ENCODE measurements around the gene OR11A1.

The OR11A1 gene

DNA sequence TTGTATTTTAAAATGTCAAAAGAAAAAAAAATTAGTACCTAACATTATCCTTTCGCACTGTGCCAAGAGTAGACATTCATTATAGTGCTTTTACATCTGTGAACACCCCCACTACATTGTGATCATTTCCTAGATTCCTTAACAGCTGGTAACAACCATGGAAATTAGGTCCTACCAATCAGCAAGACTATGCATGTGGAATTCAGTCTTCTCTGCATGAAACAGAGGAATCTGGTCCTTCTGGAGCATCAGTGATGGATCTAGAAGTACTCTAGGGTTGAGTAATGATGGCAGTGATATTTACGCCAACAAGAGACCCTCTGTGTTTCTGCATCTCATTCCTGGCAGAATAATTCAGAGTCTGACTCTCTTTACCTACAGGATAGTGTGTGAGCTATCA, 32.7 kb downstream of the OR11A1 start:
- no peak for DNase-seq
- no peaks in the 10 kb centered on the region for H3K9me3 ChIP-seq
- TF ChIP-seq, protein P1, sequence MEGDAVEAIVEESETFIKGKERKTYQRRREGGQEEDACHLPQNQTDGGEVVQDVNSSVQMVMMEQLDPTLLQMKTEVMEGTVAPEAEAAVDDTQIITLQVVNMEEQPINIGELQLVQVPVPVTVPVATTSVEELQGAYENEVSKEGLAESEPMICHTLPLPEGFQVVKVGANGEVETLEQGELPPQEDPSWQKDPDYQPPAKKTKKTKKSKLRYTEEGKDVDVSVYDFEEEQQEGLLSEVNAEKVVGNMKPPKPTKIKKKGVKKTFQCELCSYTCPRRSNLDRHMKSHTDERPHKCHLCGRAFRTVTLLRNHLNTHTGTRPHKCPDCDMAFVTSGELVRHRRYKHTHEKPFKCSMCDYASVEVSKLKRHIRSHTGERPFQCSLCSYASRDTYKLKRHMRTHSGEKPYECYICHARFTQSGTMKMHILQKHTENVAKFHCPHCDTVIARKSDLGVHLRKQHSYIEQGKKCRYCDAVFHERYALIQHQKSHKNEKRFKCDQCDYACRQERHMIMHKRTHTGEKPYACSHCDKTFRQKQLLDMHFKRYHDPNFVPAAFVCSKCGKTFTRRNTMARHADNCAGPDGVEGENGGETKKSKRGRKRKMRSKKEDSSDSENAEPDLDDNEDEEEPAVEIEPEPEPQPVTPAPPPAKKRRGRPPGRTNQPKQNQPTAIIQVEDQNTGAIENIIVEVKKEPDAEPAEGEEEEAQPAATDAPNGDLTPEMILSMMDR (IDR thresholded peaks at IDR 0.05) = no peak
- no peaks in the 10 kb centered on the region for H3K4me1 ChIP-seq
- H3K36me3 ChIP-seq = no peaks in the 10 kb centered on the region
- H3K4me3 ChIP-seq = no peak overlapping the region
- H3K27me3 ChIP-seq = no peaks in the 10 kb centered on the region
- intact Hi-C loops (cut with DNase I; ENCODE audit: low total_unique reads) = no loop called here
- no peak overlapping the region for H3K27ac ChIP-seq

DNA sequence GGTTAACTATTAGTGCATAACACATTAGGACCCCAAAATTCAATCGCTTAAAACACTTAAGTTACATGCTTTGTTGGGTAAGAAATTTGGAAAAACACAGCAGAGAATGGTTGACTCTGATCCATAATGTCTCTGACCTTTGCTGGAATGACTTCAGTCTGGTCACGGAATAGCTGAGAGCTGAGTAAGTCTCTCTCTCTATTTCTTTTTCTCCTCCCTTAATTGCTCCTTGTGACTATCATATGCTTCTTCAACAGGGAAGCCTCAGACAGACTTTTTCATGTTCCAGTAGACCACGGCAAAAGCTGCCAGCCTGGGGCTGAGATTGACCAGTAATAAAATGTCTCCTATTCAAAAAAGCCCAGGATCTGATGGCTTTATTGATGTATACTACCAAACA, 37.4 kb downstream of the OR11A1 start:
- H3K4me3 ChIP-seq = no peak overlapping the region
- no peaks in the 10 kb centered on the region for H3K36me3 ChIP-seq
- TF ChIP-seq, protein P1 (IDR thresholded peaks at IDR 0.05) = no peak
- no peaks in the 10 kb centered on the region for H3K27me3 ChIP-seq
- no peaks in the 10 kb centered on the region for H3K4me1 ChIP-seq
- DNase-seq = no peak
- intact Hi-C loops (cut with DNase I; ENCODE audit: low total_unique reads) = no loop called here
- no peak overlapping the region for H3K27ac ChIP-seq
- H3K9me3 ChIP-seq = no peaks in the 10 kb centered on the region

DNA sequence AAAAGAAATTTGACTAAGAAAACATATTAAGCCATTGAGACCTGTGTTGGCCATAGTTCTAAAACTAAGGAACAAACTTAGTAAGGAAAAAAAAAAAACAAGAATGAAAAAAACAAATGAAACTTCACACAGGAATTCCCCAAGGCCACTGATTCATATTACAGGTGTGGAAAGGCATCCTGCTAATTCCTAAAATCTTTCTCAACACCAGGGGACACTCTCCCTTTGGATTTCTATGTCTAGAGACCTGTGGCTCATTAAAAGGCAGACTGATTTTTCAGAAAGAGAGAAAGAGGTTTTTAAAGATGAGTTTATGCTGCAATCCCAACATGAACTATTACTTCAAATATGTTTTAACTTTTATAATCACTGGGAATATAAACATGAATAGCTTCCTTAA, 42.3 kb downstream of the OR11A1 start, which contains the start of gene OR12D1:
Gene OR12D1, plus strand, starts transcription at position 341 of the 400 bp plus-strand sequence.
- Histone ChIP-seq H3K4me1 (no peaks in the 10 kb centered on the region), H3K36me3 (no peaks in the 10 kb centered on the region), H3K4me3 (no peak within 1 kb of the TSS), H3K27ac (no peak within 1 kb of the TSS), H3K9me3 (peaks cover 0 to 7% (median 0%) of the 10 kb centered on the region in 3 donors), H3K27me3 (no peaks in the 10 kb centered on the region)
- DNase-seq = no peak
- intact Hi-C loops (cut with DNase I; ENCODE audit: low total_unique reads) = no loop called here
- TF ChIP-seq, protein P1 (IDR thresholded peaks at IDR 0.05) = no peak

DNA sequence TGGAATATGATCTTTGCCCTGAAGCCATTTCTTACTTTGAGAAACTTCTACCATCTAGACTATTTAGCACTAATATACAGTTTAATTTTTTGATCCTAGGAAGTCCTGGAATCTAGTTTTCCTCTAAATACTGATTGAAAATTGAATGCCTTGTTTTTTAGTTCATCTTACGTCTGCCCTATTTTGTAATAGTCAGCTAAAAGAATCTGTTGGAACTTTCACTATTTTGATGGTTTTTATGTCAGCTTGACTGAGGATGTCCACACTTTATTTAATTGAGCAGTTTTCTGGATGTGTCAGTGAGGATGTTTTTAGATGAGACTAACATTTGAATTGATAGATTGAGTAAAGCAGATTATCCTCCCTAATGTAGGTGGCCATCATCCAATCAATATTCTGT, 53.1 kb downstream of the OR11A1 start:
- intact Hi-C loops (cut with DNase I; ENCODE audit: low total_unique reads) = no loop called here
- no peak for DNase-seq
- Histone ChIP-seq H3K9me3 (no peaks in the 10 kb centered on the region), H3K36me3 (no peaks in the 10 kb centered on the region), H3K4me3 (no peak overlapping the region), H3K27ac (no peak overlapping the region), H3K4me1 (no peaks in the 10 kb centered on the region), H3K27me3 (no peaks in the 10 kb centered on the region)
- TF ChIP-seq, protein P1 (IDR thresholded peaks at IDR 0.05) = no peak

DNA sequence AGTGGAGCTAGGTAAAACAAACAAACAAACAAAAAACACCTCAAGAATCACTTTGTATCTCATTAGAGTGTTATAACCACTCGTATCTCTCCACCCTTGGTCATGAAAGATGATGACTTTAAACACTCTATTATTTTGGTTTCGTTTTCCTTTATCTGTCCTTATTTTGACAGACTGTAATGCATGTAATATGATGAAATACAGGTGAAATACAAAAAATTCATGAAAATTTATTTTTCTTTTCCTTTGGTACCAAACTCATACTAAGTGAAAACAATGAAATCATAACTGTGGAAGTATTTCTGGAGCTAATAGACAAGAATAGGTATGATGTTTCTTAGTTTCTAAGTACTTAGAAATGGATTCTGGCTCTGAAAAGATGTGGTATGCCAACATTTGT, 57.3 kb downstream of the OR11A1 start:
- H3K27me3 ChIP-seq = no peaks in the 10 kb centered on the region

More for the DNA sequence above, 57.3 kb downstream of the OR11A1 start:
- Histone ChIP-seq H3K27ac (no peak overlapping the region), H3K36me3 (no peaks in the 10 kb centered on the region), H3K4me3 (no peak overlapping the region), H3K9me3 (no peaks in the 10 kb centered on the region), H3K4me1 (no peaks in the 10 kb centered on the region)
- no peak for DNase-seq
- intact Hi-C loops (cut with DNase I; ENCODE audit: low total_unique reads) = no loop called here
- TF ChIP-seq, protein P1 (IDR thresholded peaks at IDR 0.05) = no peak
